WI38 (cell line): ENCODE results near the gene ENTPD6.
"Not testable (repeated sequence)": the region's sequence is repeated elsewhere in the genome, so short reads cannot be mapped to it uniquely, and the experiment has no call there.

Experiments
- H3K4me3 ChIP-seq: 2 replicates; pipeline ENCODE4 v1.5.1; 2011; ENCODE audit warnings: low read depth, mild to moderate bottlenecking, control low read depth, low read length
- TF ChIP-seq, protein P1 (sequence below): IDR thresholded peaks from 2 replicates; pipeline ENCODE4 v1.5.1; 2012; ENCODE audit warnings: low read depth, mild to moderate bottlenecking, control low read depth, low read length

Gene ENTPD6

DNA sequence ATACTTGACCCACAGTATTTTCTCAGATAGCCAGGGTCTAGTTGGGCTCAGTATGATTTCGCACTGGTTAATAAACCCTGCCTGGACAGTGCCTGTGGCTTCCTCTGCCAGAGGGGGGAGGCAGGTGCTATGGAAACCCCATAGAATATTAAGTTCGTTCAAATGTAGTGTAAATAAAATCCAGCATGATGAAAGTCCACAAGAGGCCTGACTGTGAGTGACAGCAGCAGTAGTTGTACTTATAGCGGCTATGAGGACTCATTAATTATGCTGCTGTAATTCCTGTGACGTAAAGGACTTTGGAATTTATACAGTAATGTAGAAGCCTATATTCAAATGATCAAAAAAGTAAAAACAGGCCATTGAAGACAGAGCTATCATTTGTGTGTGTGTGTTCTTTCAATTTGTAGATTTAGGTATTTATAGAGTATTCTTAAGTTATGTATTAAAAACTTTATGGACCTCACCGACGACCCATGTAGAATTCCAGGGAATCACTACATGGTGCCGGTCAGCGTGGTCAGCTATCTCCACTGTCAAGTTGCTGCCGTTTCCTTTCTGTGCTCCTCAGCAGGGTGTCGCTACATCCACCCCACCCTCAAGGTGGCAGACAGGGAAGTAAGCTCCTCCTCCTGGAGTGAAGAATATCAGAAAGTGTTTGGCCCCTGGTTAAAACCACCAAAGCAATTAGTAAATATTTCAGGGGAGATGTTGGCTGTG, 62.4 kb downstream of the ENTPD6 start:
- TF ChIP-seq, protein P1, sequence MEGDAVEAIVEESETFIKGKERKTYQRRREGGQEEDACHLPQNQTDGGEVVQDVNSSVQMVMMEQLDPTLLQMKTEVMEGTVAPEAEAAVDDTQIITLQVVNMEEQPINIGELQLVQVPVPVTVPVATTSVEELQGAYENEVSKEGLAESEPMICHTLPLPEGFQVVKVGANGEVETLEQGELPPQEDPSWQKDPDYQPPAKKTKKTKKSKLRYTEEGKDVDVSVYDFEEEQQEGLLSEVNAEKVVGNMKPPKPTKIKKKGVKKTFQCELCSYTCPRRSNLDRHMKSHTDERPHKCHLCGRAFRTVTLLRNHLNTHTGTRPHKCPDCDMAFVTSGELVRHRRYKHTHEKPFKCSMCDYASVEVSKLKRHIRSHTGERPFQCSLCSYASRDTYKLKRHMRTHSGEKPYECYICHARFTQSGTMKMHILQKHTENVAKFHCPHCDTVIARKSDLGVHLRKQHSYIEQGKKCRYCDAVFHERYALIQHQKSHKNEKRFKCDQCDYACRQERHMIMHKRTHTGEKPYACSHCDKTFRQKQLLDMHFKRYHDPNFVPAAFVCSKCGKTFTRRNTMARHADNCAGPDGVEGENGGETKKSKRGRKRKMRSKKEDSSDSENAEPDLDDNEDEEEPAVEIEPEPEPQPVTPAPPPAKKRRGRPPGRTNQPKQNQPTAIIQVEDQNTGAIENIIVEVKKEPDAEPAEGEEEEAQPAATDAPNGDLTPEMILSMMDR = no peak
- H3K4me3 ChIP-seq = no peak overlapping the region

DNA sequence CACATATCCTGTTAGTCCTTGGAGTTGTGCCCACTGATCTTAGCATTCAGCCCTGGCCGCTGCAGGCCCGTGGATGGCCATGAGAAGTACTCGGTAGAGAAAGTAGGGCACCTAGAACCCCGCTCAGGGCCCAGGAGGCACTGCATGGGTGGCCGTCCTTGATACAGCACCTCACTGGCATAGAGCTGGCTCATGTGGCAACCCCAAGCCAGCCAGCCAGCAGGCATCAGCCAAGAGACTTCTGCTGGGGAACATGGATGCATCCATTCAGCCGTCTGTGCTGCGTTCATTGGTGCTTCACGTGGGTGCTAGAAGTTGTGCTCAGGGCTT, 62.9 kb downstream of the ENTPD6 start:
- H3K4me3 ChIP-seq = no peak overlapping the region
- TF ChIP-seq, protein P1 = no peak

DNA sequence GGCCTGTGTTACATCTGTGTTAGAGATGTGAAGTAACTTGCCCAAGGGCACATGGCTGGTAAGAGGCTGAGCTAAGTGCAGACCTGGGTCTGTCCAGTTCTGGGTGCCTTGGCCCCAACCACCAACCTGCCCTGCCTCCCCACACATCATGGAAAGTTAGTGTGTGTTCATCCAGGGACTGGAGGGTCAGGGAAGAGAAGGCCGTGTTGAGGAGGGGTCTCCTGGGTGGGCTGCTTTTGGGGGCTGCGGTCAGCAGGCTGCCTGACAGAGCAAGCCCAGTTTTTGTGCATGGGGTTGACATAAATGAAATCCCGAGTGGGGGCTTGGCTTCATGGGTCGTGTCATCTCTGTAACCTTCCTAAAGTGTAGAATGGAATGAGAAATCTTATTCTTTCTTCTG, 63.3 kb downstream of the ENTPD6 start:
- no peak overlapping the region for H3K4me3 ChIP-seq
- TF ChIP-seq, protein P1 = no peak

DNA sequence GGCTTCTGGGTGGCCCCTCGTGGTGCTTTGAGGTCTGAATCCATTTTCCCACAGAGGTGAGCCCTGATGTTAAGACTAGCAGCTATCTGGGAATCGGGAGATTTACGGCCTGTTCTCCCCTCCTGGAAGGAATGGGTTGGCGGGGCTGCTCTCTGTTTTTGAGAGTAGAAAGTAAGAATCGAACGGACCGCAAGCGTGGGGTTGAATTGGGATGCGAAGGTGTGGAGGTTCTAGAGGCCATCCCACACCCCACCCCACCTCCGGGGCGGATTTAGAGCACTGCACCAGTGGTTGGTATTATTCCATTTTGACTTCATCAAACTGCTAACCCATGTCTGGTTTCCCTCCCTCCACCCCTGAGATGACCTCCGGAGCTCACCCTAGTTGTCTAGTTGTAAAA, 63.8 kb downstream of the ENTPD6 start:
- TF ChIP-seq, protein P1 = no peak
- H3K4me3 ChIP-seq = no peak overlapping the region

DNA sequence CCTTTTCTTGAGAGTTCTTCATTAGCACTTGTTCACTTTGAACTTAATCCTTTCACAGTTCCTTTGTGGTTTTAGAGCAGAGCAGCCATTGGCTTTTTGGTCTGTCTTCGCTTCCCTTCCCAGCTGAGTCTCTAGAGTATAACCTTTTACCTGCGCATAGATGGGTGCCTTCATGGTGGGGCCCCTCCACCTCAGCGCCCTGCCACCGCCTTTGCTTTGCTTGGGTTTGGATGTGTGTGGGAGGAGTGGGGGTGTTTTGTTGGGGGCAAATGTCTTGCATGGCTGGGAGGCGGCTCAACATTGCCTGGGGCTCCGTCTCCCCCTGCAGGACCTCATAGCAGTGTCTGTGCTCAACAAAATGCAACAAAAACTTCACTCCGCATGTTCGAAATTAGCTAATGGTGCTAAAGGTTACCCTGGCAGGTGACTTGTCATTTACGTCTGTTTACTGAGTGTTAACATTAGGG, 64.3 kb downstream of the ENTPD6 start:
- no peak overlapping the region for H3K4me3 ChIP-seq
- TF ChIP-seq, protein P1 = no peak

DNA sequence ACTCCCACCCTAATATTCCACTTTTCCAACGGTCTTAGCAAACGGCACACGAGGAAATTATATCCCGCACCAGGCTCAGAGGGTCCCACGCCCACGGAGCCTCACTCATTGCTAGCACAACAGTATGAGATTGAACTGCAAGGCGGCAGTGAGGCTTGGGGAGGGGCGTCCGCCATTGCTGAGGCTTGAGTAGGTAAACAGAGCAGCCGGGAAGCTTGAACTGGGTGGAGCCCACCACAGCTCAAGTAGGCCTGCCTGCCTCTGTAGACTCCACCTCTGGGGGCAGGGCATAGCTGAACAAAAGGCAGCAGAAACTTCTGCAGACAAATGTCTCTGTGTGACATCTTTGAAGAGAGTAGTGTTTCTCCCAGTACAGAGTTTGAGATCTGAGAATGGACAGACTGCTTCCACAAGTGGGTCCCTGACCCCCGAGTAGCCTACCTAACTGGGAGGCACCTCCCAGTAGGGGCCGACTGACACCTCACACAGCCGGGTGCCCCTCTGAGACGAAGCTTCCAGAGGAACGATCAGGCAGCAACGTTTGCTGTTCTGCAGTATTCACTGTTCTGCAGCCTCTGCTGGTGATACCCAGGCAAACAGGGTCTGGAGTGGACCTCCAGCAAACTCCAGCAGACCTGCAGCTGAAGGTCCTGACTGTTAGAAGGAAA, 65.4 kb downstream of the ENTPD6 start:
- not testable (repeated sequence) for H3K4me3 ChIP-seq

DNA sequence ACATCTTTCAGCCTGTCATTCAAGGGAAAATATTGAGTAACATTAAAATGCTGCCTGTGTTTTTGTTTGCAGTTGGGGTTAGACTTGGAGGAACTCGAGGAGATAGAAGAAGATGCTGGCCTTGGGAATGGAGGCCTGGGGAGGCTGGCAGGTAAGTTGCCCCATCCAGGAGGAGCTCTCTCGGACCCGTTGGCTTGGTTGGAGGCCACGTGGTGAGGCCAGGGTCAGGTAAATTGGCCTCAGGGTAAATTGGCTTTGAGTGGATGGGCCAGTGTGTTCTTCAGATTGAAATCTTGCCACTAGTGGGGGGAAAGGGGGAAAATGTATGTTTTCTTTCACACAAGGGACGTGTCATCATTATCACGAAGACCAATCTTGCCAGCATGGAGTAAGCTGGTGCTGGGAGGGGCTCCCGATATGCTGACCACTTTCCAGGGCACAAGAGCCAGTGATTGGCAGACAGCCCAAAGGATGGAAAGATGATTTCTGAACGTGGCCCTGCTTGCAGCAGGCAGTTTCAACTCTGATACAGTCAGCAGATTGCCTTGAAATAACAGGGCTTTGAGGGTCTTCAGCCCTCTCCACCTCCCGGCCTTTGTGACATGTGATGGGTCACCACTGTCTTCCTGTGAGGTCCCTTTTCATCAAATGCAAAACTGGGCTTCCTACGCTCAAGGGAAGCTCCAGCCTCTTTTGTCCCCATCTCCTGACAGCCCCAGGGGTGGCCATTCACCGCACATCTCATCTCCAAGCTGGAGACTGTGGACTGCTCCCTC, 73.7 kb downstream of the ENTPD6 start:
- TF ChIP-seq, protein P1 = no peak
- H3K4me3 ChIP-seq = no peak overlapping the region
